A549 (cell line): ENCODE measurements around the gene AGBL4. TPM values are rescaled to one million over a fixed set of nuclear protein-coding genes. Genes with fewer than 3 reads are reported as not detected.
A peak's percentile ranks its signal among the peaks of the same experiment; 100 is the strongest.

Source experiments
- ATAC-seq, 2 experiments: fragments of 200-7000 bp in 1 of 2; fragments of >200 bp in 1 of 2; cut with Nextera tagmentation in 1 of 2; cut with Tn5 transposase in 1 of 2; 3 replicates each; pipeline versions ENCODE4 v1.8.0 to v1.9.1; 2018 to 2020; ENCODE audit warnings: mild to moderate bottlenecking in 1 of 2, moderate library complexity in 1 of 2
- CTCF ChIA-PET: fragments of 300-600 bp; sonication (Branson Sonifier 250); formaldehyde crosslinking; extraction: SDS; loops from one replicate; lab custom pipeline; 2021; ENCODE audit warnings: antibody characterized with exemption, inconsistent platforms; lab: Yijun Ruan, JAX
- POLR2A ChIA-PET: fragments of 350-600 bp; formaldehyde crosslinking; extraction: SDS; loops from one replicate; lab custom pipeline; 2021; ENCODE audit warnings: antibody characterized with exemption, inconsistent platforms; lab: Yijun Ruan, JAX
- DNase-seq, 2 experiments: peaks; one replicate each; pipeline versions ENCODE4 v3.0.0 to v3.0.0-alpha.2; 2011 to 2016; ENCODE audit warnings: low read depth in 1 of 2, low spot score in 1 of 2
- FAIRE-seq: peaks from 2 replicates; lab custom pipeline; 2011; peaks lifted over from hg19 to GRCh38; lab: Jason Lieb, UNC
- H3K27ac ChIP-seq, 2 experiments: fragments of >200 bp; sonication (Bioruptor Twin); formaldehyde crosslinking; 3 replicates each; pipeline ENCODE4 v1.5.1; 2016 to 2017
- H3K4me1 ChIP-seq: fragments of >200 bp; sonication (Bioruptor Twin); formaldehyde crosslinking; 3 replicates; pipeline ENCODE4 v1.6.1; 2016
- H3K4me2 ChIP-seq: fragments of >200 bp; sonication (Bioruptor Twin); formaldehyde crosslinking; 3 replicates; pipeline ENCODE4 v1.6.1; 2016
- H3K4me3 ChIP-seq: fragments of >200 bp; sonication (Bioruptor Twin); formaldehyde crosslinking; 3 replicates; pipeline ENCODE4 v1.5.1; 2016
- H3K9me3 ChIP-seq: fragments of >200 bp; sonication (Bioruptor Twin); formaldehyde crosslinking; 3 replicates; pipeline ENCODE4 v1.6.1; 2016
- BHLHE40 ChIP-seq: IDR thresholded peaks from 2 replicates; pipeline ENCODE4 v1.6.1; 2012; ENCODE audit warnings: low read depth, low read length, inconsistent platforms
- CHD2 ChIP-seq: fragments of 150-350 bp; IDR thresholded peaks from 2 replicates; pipeline ENCODE4 v1.6.1; 2014; ENCODE audit warnings: low read length; ENCODE audit not compliant: partially characterized antibody
- CTCF ChIP-seq: fragments of >200 bp; sonication (Bioruptor Twin); formaldehyde crosslinking; IDR thresholded peaks from 3 replicates; pipeline ENCODE4 v1.5.1; 2016
- FOSL2 ChIP-seq, 2 experiments: fragments of 450-650 bp in 1 of 2; fragments of >200 bp in 1 of 2; sonication (Bioruptor Twin) in 1 of 2; formaldehyde crosslinking; IDR thresholded peaks; 2 replicates each; pipeline versions ENCODE4 v1.5.0 to v1.6.1; 2016 to 2020; ENCODE audit warnings: mild to moderate bottlenecking in 1 of 2, moderate library complexity in 1 of 2
- GATA3 ChIP-seq: IDR thresholded peaks from 2 replicates; pipeline ENCODE4 v1.6.1; 2012; ENCODE audit warnings: borderline replicate concordance
- HES2 ChIP-seq: fragments of >200 bp; sonication (Bioruptor Twin); formaldehyde crosslinking; IDR thresholded peaks from 2 replicates; pipeline ENCODE4 v1.6.1; 2016
- HOXB13 ChIP-seq: fragments of 250-450 bp; sonication (Bioruptor Pico); IDR thresholded peaks from 2 replicates; pipeline ENCODE4 v1.5.0; 2020; ENCODE audit warnings: low read depth, mild to moderate bottlenecking, moderate library complexity
- JUN ChIP-seq, 2 experiments: fragments of >200 bp; sonication (Bioruptor Twin); formaldehyde crosslinking; IDR thresholded peaks; 2 replicates in 1 of 2; 3 replicates in 1 of 2; pipeline ENCODE4 v1.6.1; 2016 to 2017
- KDM1A ChIP-seq: fragments of 200-600 bp; sonication (generic); IDR thresholded peaks from 2 replicates; pipeline ENCODE4 v1.6.1; 2016; ENCODE audit warnings: low read depth, mild to moderate bottlenecking
- MAFK ChIP-seq: fragments of 450-650 bp; IDR thresholded peaks from 2 replicates; pipeline ENCODE4 v1.6.1; 2014; ENCODE audit not compliant: partially characterized antibody
- MAX ChIP-seq: IDR thresholded peaks from 2 replicates; pipeline ENCODE4 v1.6.1; 2012
- MAZ ChIP-seq: fragments of 150-350 bp; IDR thresholded peaks from 2 replicates; pipeline ENCODE4 v1.6.1; 2014; ENCODE audit warnings: antibody characterized with exemption, low read depth, low read length, borderline replicate concordance
- NFE2L2 ChIP-seq: fragments of 150-350 bp; conservative IDR thresholded peaks from 2 replicates; pipeline ENCODE4 v1.6.1; 2014; ENCODE audit warnings: low read length
- NPAS2 ChIP-seq: fragments of 250-450 bp; sonication (Bioruptor Pico); IDR thresholded peaks from 2 replicates; pipeline ENCODE4 v1.8.0; 2022; ENCODE audit warnings: mild to moderate bottlenecking, moderate library complexity, borderline replicate concordance
- PBX3 ChIP-seq: IDR thresholded peaks from 2 replicates; pipeline ENCODE4 v1.6.1; 2012
- RNF2 ChIP-seq: fragments of 200-600 bp; sonication (generic); IDR thresholded peaks from 2 replicates; pipeline ENCODE4 v1.6.1; 2016; ENCODE audit warnings: low read depth, mild to moderate bottlenecking, antibody characterized with exemption, moderate library complexity, borderline replicate concordance
- SREBF2 ChIP-seq: fragments of 450-650 bp; IDR thresholded peaks from 2 replicates; pipeline ENCODE4 v1.6.1; 2014; ENCODE audit warnings: mild to moderate bottlenecking, moderate library complexity
- TFCP2L1 ChIP-seq: fragments of 250-450 bp; sonication (Bioruptor Pico); IDR thresholded peaks from 2 replicates; pipeline ENCODE4 v1.5.0; 2021; ENCODE audit warnings: mild to moderate bottlenecking
- TP53 ChIP-seq: fragments of 250-450 bp; sonication (Bioruptor Pico); IDR thresholded peaks from 2 replicates; pipeline ENCODE4 v1.5.0; 2021; ENCODE audit warnings: mild to moderate bottlenecking, moderate library complexity
- ZFP36 ChIP-seq: fragments of 450-650 bp; IDR thresholded peaks from 2 replicates; pipeline ENCODE4 v1.6.1; 2014; ENCODE audit warnings: borderline replicate concordance; ENCODE audit not compliant: partially characterized antibody
- ZNF302 ChIP-seq: fragments of 250-450 bp; sonication (Bioruptor Pico); IDR thresholded peaks from 2 replicates; pipeline ENCODE4 v1.9.0; 2021; ENCODE audit warnings: inconsistent platforms, mild to moderate bottlenecking, moderate library complexity
- ZSCAN20 ChIP-seq: fragments of 250-450 bp; sonication (Bioruptor Pico); IDR thresholded peaks from 2 replicates; pipeline ENCODE4 v1.8.0; 2022; ENCODE audit warnings: mild to moderate bottlenecking, moderate library complexity
- WGBS: methylation state at CpG from one replicate; pipeline ENCODE4 v1.1.6; 2017; ENCODE audit errors: missing lambda C conversion rate; 5-methylcytosine and 5-hydroxymethylcytosine counted together
- polyA plus RNA-seq, 4 experiments: library from polyadenylated mRNA; depleted of rRNA in 3 of 4; stranded (reverse); fragments of >200 nt; fragmentation: RNase III in 1 of 4; extraction: RNeasy Plus Mini Kit Qiagen cat#74134 plus additional on column Dnase treatment in 1 of 4; gene quantifications; 2 replicates in 3 of 4; 3 replicates in 1 of 4; pipeline ENCODE4 v1.2.3, GENCODE V29; 2011 to 2017

The AGBL4 gene
- polyA plus RNA-seq, 2 of the 4 experiments (the other 2 are of a cell fraction) = not detected

- H3K4me1 ChIP-seq = no peaks in the 10 kb centered on the region
- ATAC-seq (no peak), DNase-seq (no peak), FAIRE-seq (no peak)
- ChIA-PET POLR2A (no interaction called here), CTCF (no interaction called here)
- TF ChIP-seq ZNF302 (CRISPR knock-in tag) (no peak), TP53 (CRISPR knock-in tag) (no peak), MAX (no peak), TFCP2L1 (CRISPR knock-in tag) (no peak), GATA3 (no peak), MAZ (no peak), PBX3 (no peak), SREBF2 (no peak), ZFP36 (no peak), HES2 (no peak), CTCF (no peak), HOXB13 (no peak), NFE2L2 (no peak), NPAS2 (no peak), KDM1A (no peak)
- H3K4me3 ChIP-seq = no peak overlapping the region
- no peak overlapping the region for H3K27ac ChIP-seq
- no peak overlapping the region for H3K4me2 ChIP-seq
- no peaks in the 10 kb centered on the region for H3K9me3 ChIP-seq
- 20% methylated on average over 1 of the region's 2 CpGs for WGBS
These were observed 975.6 kb downstream of the AGBL4 start for GRCh38 chr1:49048188-49048587.

- Histone ChIP-seq H3K4me3 (no peak overlapping the region), H3K9me3 (no peaks in the 10 kb centered on the region), H3K4me1 (no peaks in the 10 kb centered on the region), H3K27ac (no peak overlapping the region), H3K4me2 (no peak overlapping the region)
- TF ChIP-seq MAFK = peak; percentile 73
- TF ChIP-seq BHLHE40 = no peak
- ATAC-seq (no peak), FAIRE-seq (no peak), DNase-seq (no peak)
- CTCF ChIA-PET = interaction anchor here (0.6 kb wide), 1 partner anchor 147 kb away, joined by 3 read pairs; no protein-coding TSS in a partner anchor
- POLR2A ChIA-PET = no interaction called here
These were observed 977.4 kb downstream of the AGBL4 start for GRCh38 chr1:49046305-49046704.

GRCh38 chr1:49045371-49045770 lies 978.4 kb downstream of the AGBL4 start:
- TF ChIP-seq MAX = no peak
- no peak for TF ChIP-seq CHD2
- no peak for TF ChIP-seq ZSCAN20 (CRISPR knock-in tag)
- no peak for TF ChIP-seq RNF2
- TF ChIP-seq NPAS2 = no peak
- no peak for TF ChIP-seq HES2
- TF ChIP-seq MAZ = no peak
- TF ChIP-seq SREBF2 = no peak
- TF ChIP-seq HOXB13 = no peak
- TF ChIP-seq GATA3 = no peak
- TF ChIP-seq FOSL2 (IDR thresholded peaks at IDR 0.05) = no peak
- TF ChIP-seq FOSL2 (CRISPR knock-in tag; IDR thresholded peaks at IDR 0.05) = no peak
- TF ChIP-seq KDM1A = no peak
- TF ChIP-seq JUN (IDR thresholded peaks at IDR 0.05) = no peak
- TF ChIP-seq, all 56 proteins: peak for 0
- Histone ChIP-seq H3K4me1 (no peaks in the 10 kb centered on the region), H3K27ac (no peak overlapping the region), H3K4me2 (no peak overlapping the region), H3K9me3 (no peaks in the 10 kb centered on the region), H3K4me3 (no peak overlapping the region)
- 11% methylated on average over 7 of the region's 7 CpGs for WGBS
- ATAC-seq (no peak), DNase-seq (no peak), FAIRE-seq (no peak)
- ChIA-PET CTCF (no interaction called here), POLR2A (no interaction called here)
